GM19372 (cell line): Measurements from ENCODE around the gene BRSK2.

Experiments used
- ATAC-seq: cut with Tn5 transposase; IDR thresholded peaks from one replicate; pipeline ENCODE4 v1.9.1; 2021; ENCODE audit warnings: mild to moderate bottlenecking, low read depth, moderate library complexity; ENCODE audit not compliant: unreplicated experiment

The BRSK2 gene

DNA sequence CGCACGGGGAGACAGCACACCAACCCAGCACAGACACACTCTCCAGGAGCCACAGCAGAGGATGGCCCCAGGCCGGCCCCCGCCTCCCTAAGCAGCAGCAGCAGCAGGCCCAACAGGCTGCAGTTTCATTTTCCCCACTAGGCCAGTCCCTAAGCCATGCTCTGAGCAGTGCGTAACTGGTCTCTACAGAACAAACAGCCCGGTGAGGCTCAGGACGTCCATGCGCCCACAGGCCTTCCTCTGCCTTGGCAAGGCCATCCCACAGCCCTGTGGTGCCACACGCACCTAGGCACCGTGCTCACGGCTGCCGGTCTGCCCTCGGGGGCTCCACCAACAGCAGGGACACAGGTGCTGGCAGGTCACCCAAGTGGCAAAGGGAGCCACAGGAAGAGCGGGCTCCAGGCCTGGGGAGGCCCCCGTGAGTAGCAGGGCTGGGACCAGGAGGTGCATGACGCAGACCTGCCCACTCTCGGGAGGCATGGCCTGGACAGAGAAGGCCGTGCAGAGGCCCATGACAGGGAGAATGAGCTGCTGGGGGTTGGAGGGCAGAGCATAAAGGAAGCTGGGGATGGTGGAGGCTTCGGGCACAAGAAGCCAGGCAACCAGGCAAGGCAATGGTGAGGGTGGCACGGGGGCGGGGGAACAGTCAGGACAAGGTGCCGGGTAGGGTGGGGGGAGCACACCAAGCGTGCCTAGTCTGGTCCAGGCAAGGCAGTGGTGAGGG, 98.3 kb downstream of the BRSK2 start:
- no peak for ATAC-seq

DNA sequence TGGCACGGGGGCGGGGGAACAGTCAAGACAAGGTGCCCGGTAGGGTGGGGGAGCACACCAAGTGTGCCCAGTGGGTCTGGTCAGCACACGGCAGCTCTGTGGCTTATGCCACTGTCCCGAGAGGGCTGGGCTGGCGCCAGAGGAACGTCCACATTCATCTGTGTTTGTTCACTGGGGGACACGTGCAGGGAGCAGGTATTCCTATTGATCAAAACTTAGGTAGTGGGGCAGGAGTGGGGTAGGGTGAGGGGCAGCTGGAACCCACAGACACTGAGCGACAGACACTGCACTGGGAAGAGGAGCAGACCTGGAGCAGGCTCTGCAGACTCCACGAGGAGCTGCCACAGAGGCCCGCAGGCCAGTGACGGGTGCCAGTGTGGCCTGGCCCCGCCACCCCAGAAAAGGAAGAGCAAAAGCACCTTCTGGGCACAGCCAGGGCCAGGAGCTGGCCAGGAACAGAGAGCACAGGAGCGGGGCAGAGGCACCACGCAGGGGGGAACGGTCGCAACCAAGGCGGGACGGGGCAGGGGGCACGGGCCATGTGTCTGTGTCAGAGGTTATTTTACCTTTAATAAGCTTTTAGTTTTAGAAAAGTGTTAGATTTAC, 98.9 kb downstream of the BRSK2 start:
- ATAC-seq = no peak

DNA sequence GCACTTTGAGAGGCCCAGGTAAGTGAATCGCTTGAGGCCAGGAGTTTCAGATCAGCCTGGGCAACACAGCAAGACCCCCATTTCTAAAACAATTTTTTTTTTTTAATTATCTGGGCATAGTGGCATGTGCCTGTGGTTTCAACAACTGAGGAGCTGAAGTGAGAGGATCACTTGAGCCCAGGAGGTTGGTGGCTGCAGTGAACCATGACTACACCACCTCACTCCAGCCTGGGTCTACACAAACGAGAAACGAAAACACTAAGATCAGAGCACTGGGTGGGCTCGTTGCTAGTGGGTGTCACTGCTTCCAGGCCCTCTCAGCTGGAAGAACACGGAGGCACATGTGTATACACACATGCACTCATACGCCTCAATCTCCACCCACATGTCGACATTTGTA, 100.9 kb downstream of the BRSK2 start:
- no peak for ATAC-seq

DNA sequence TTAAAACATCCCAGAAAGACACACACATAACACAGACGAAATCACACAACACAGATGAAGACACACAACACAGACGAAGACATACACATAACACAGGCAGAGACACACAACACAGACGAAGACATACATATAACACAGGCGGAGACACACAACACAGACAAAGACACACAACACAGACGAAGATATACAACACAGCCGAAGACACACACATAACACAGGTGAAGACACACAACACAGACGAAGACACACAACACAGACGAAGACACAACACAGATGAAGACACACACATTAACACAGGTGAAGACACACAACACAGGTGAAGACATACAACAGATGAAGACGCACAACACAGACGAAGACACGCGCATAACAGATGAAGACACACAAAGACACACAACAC, 101.6 kb downstream of the BRSK2 start:
- no peak for ATAC-seq

DNA sequence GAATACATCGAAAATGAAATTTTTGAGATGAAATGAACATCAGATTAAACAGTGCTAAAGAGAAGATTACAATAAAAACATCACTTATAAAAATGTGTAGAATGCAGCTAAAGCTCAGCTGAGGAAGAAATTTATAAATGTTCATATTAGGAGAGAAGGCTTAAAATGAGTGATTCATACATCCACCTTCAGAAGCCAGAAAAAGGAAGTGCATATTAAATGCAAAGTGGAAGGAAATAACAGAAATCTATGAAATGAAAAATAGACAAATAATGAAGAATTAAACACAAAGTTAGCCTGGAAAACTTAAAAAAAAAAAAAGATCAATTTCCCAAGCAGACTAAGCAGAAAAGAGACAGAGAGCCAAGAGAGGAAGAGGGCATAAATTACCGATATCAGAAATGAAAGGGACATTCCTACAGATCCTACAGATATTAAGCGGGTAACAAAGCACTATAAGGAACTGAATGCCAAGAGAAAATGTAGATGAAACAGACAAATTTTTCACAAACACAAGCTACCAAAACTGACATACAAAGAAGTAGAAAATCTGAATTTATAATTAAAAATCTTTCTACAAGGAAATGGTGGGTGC, 104.0 kb downstream of the BRSK2 start:
- no peak for ATAC-seq

DNA sequence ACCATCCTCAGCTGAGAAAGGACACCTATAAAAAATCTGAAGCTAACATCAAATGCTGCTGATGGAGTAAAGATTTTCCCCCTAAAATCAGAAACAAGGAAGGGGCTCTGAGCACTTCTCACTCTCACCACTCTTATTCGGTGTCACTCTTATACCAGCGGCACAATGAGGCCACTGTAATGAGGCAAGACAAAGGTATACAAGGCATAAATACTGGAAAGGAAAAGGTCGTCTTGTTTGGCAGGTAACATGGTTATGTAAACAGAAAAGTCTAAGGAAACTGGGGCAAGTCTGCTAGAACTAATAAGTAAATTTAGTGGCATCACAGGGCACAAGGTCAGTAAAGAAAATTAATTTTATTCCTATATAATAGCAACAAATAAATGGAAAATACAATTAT, 104.9 kb downstream of the BRSK2 start:
- no peak for ATAC-seq

DNA sequence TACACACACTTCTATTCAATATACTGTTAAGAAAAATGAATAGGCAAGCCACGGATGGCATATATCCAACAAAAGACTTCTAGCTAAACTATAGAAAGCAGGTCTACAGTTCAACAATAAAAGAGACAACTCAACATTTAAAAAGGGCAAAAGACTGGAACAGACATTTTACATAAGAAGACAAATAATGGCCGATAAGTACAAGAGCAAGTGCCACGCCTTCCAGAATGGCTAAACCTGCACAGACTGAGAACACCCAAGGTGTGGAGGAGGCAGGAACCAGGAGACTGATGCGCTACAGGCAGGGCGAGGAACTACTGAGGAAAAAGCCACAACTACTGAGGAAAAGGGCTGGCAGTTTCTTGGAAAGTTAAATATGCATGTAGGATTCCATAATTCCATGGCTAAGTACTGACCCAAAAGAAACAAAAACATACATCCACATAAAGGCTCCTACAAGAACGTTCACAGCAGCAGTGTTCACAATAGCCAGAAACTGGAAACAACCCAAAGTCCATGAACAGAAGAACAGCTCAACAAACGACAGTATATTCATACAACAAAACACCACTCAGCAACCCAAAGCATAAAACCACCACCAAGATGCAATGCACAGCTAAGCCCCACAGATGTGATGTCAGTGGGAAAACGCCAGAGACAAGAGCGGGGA, 106.5 kb downstream of the BRSK2 start:
- no peak for ATAC-seq

DNA sequence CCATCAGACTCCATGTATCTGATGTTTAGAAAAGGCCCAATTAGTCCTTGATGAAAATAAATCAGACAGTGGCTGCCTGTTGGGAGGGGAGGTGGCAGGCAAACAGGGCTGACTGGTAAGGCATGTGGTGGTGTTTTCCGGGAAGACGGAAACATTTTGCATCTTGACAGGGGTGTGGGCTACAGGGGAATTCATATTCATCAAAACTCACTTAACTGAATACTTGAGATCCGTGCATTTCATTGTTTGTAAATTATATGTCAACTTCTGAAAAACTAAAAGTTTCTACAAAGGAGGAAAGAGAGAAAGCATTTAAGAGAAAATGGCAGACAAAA, 107.0 kb downstream of the BRSK2 start:
- ATAC-seq = no peak

DNA sequence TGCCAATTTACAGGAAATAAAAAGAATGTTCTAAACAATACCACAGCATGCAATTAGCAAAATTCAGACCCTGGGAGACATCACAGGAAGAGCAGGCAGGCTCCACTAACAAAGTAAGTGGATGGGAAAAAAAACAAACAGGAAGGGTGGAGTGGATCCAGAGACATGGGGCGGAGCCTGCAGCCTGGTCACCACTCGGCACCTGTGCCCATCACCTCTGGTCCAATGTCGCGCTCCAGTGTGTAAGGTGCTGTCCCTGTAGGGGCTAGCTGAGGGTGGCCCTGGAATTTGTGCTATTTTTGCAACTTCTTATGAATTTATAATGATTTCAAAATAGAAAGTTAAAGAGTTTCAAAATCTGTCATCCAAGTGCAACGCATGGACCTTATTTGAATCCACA, 107.9 kb downstream of the BRSK2 start:
- no peak for ATAC-seq

DNA sequence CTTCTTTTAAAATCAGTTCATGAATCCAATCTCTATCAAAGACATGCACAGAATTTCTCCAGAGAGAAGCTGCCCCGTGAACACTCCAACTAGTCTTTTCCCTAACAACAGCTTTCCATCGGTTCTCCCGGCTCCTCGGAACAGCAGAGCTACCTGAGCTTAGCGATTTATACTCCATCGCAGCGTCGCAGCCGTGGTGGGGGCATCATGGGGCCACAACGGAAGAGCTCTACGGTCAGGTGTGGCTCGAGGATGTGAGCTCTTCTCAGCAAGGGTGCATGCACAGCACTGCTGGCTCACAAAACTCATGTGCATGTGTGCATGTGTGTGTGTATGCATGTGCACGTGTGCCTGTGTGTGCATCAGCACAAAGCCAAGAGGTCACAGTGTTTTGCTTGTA, 108.5 kb downstream of the BRSK2 start:
- ATAC-seq = no peak

DNA sequence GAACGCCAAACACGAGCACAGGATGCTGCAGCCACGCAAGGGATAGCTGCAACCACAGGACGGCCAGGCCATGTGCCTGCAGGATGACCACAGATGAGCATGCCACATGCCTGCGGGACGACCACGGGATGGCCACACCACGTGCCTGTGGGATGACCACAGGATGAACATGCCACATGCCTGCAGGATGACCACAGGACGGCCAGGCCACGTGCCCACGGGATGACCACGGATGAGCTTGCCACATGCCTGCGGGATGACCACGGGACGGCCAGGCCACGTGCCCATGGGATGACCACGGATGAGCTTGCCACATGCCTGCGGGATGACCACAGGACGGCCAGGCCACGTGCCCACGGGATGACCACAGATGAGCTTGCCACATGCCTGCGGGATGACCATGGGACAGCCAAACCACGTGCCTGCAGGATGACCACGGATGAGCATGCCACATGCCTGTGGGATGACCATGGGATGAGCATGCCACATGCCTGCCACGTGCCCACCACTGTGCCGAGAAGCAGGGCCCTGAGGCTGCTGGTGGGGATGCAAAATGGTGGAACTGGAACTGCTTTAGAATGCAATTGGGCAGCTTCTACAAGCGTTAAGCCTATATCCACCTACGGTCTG, 109.6 kb downstream of the BRSK2 start:
- no peak for ATAC-seq

DNA sequence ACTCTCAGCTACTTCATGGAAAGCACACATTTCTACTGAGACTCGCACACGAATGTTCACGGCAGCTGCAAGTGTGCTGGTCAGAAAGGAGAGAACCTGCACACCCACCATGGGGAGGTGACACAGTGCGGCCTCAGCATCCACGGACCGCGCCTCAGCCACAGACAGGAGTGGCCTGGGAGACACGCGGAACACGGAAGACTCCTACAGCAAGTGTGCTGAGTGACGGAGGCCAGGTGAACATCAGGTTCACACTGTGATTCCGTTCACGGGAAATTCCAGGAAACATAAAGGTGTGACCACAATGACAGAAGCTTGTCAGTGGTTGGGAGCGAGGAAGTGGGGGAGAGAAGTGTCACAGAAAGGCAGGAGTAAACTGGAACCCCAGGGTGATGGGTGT, 110.2 kb downstream of the BRSK2 start:
- ATAC-seq = no peak

DNA sequence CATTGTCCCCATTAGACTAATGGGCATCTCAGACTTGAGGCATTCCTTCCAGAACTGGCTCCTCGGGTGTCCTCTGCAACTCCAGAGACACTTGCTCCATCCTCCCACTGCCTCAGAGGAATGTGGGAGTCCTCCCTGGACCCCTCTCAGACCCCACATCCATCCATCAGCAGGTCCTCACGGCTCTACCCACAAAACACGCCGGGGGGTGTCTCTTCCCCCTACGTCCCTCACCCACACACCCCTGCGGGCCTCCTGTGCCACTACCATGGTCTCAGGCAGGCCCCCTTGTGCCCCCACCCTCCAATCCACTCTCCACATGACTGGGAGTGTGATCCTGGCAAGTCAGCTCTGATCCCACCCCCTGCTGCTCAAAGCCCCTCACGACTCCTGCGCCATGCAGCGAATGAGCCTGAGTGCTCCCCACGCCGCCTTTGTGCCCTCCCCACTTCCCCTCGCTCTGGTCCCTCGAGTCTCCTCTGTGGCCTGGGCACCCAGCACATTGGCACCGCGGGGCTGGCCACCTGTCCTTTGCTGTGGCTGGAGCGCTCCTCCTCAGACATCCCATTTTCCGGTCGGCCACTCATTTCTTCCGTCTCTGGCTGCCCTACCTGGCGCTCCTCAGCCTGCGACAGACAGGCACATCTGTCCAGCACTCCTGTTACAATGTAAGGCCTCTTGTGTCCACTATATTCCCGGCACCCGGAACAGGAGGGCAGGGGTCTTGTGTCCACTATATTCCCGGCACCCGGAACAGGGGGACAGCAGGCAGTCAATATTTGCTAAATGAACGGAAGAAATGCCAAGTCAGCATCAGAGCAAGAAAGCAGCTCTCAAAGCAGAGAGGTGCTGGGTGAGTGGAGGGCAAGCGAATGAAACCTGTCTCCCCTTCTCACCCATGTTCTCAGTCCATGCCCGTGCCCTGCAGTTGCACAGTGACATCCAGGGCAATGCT, 111.0 kb downstream of the BRSK2 start:
- no peak for ATAC-seq

DNA sequence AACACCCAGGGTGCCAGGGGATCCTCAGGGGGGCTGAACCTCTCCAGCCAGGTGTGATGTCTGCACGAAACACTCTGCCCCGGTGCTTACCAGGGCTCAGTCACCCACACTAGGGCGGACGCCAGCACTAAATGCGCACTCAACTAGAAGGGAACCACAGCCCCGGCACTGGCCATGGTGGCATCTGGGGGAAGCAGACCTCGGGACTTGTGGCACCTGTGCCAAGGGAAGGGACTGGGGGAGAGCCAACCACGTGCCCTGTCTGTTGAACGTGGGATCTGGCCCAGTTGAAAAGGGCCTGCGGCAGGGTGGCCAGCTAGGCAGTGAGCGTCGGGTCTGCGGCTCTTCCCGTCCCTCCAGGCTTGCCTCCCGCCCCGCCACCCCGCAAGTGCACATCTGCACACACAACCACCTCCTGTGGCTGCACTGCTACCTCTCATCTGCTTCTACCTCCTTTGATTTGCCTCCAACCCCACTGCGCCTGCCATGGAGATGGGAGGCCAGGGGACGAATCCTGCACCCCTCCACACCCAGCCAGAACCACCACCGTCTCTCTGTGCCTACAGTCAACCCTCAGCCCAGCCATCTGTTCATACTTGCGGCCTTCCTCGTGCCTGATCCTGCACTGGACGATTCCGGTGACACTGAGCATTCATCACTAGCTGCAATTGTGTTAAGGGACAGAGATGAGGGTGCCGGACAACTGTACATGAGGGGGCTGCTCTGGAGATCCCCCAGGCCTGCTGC, 111.9 kb downstream of the BRSK2 start:
- ATAC-seq = no peak

DNA sequence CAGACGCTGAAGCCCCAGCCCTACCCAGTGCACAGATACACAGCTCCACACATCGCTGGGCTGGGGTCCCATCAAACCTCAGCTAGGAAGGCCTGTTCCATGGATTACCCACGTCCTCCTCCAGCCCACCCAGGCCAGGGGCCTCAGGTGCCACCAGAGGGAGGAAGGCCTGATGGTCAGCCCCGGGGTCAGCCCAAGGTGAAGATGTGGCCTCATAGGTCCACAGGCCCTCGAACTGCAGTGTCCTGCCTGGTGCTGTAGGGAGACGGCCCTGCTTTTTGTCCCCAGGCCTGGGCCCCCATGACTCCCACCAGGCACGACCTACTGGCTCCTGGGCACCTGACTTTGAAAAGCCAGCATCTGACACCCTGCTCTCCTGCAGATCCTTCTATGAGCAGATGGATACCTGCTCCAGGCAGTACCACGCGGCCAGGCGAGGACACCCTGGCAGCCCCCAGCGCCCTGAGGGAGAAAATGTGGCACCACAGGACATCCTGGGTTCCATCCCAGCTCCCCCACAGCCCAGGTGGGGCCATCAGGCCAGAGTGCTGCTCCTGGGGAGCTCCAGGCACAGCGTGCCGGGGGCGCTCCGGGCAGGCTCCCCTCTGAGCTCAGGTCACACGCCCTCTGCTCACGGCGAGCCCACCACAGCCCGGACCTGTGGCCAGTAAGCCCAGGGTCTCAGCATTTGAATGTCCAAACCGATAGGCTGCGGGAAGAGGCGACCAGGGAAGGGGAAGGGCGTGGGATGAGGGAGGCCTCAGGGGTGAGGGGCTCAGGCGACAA, 112.6 kb downstream of the BRSK2 start:
- no peak for ATAC-seq

DNA sequence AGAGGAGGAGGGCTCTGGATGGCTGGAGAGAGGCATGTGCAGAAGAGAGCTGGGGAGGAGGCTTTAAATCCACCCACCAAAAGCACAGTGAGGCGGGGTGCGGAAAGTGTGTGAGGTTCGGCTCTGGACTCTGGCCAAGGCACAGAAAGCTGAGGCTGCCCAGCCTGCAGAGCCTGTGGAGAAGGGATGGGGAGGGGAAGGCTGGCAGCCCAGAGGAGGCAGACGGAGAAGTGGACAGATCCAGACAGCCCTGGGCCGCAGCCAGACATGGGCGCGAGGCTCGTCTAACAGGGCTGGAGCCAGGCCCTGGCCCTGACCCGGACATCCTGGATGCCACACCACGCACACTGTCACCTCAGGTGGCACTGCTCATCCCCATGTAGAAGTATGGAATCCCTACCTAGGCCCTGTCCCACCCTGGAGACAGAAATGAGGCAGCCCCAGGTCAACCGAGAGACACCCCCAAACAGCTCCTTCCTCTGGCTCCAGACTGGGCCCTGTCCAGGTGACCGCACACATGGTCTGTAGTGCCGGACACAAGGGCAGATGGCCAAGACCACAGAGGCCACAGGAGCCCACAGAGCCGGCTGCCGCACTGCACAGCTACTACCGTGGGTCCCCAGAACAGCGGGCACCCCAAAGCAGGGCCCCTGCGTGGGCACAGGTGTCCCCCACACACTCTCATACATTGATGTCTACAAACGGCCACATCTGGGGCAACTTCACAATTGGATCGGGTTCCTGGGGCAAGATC, 113.4 kb downstream of the BRSK2 start:
- no peak for ATAC-seq

DNA sequence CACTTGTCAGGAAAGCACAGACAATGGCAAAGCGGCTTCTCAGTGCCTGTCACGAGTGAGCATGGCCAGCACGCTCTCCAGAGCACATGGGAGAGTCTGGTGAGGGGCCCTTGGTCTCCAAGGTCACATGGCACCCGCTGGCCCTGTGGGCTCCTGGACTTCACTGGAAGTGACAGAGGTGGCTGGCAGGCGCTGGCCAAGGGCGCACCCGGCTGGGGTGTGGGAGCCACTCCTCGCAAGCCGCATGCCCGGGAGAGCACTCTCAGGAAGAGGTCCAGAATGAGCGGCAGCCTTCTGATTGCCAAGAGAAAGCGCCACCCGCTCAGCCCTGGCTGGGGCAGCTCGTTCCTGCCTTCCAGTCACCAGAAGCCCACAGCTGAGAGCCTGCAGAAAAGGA, 114.0 kb downstream of the BRSK2 start:
- no peak for ATAC-seq

DNA sequence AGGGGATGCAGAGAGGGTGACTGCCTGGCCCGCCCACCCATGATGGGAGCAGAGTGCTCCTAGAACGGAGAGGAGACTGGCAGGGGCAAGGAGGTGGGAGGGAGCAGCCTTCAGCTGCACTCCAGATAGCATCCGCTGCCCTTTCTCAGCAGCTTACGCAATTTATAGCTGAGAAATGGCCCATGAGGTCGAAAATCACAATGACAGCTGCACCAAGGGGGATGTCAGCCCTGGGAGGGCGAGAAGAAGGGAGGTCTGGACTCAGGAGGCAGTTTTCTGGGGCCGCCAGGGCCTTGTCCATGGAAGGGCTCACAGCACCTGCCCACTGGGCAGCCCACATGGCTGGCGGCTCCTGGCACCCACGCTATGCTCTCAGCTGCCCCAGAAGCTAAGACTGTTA, 114.4 kb downstream of the BRSK2 start:
- ATAC-seq = no peak
